Neuron (in vitro differentiated cells): Measurements from ENCODE around the gene ADAMTS18.

Source experiments
- H2AFZ ChIP-seq: one replicate; pipeline ENCODE4 v1.6.1; 2013; ENCODE audit warnings: low read depth, mild to moderate bottlenecking, inconsistent platforms, low read length, moderate library complexity
- H3K27me3 ChIP-seq: one replicate; pipeline ENCODE4 v1.6.1; 2013; ENCODE audit warnings: low read length; ENCODE audit not compliant: insufficient read depth
- H3K36me3 ChIP-seq: one replicate; pipeline ENCODE4 v1.6.1; 2013; ENCODE audit warnings: low read length; ENCODE audit not compliant: insufficient read depth
- H3K4me1 ChIP-seq: one replicate; pipeline ENCODE4 v1.6.1; 2013; ENCODE audit warnings: low read length; ENCODE audit not compliant: insufficient read depth
- H3K4me3 ChIP-seq: 2 replicates; pipeline ENCODE4 v1.5.1; 2013; ENCODE audit warnings: mild to moderate bottlenecking, low read length, moderate library complexity
- H3K9me3 ChIP-seq: one replicate; pipeline ENCODE4 v1.6.1; 2013; ENCODE audit warnings: low read length

ADAMTS18 gene

GRCh38 chr16:77430787-77431585, 3.8 kb downstream of the ADAMTS18 start:
- H3K27me3 ChIP-seq = peaks cover 54% of the 10 kb centered on the region
- no peaks in the 10 kb centered on the region for H3K36me3 ChIP-seq
- H3K4me3 ChIP-seq = no peak overlapping the region
- peaks cover 4% of the 10 kb centered on the region for H3K4me1 ChIP-seq
- H2AFZ ChIP-seq = no peak overlapping the region
- no peaks in the 10 kb centered on the region for H3K9me3 ChIP-seq

GRCh38 chr16:77430360-77430759, 4.5 kb downstream of the ADAMTS18 start:
- Histone ChIP-seq H3K27me3 (peaks cover 48% of the 10 kb centered on the region), H3K9me3 (no peaks in the 10 kb centered on the region), H3K36me3 (no peaks in the 10 kb centered on the region)

GRCh38 chr16:77424871-77425604, 9.8 kb downstream of the ADAMTS18 start:
- Histone ChIP-seq H3K9me3 (no peaks in the 10 kb centered on the region), H3K36me3 (no peaks in the 10 kb centered on the region), H3K27me3 (peaks cover 6% of the 10 kb centered on the region), H3K4me1 (peaks cover 14% of the 10 kb centered on the region), H3K4me3 (no peak overlapping the region), H2AFZ (no peak overlapping the region)

More at GRCh38 chr16:77430360-77430759, 4.5 kb downstream of the ADAMTS18 start:
- H3K4me3 ChIP-seq = no peak overlapping the region
- peaks cover 6% of the 10 kb centered on the region for H3K4me1 ChIP-seq
- H2AFZ ChIP-seq = no peak overlapping the region

GRCh38 chr16:77422196-77422784, 12.5 kb downstream of the ADAMTS18 start:
- no peak overlapping the region for H3K4me3 ChIP-seq
- peaks cover 3% of the 10 kb centered on the region for H3K27me3 ChIP-seq
- H3K4me1 ChIP-seq = peaks cover 14% of the 10 kb centered on the region
- no peaks in the 10 kb centered on the region for H3K9me3 ChIP-seq
- no peak overlapping the region for H2AFZ ChIP-seq
- H3K36me3 ChIP-seq = no peaks in the 10 kb centered on the region

GRCh38 chr16:77416939-77417480, 17.8 kb downstream of the ADAMTS18 start:
- no peak overlapping the region for H3K4me3 ChIP-seq
- no peaks in the 10 kb centered on the region for H3K9me3 ChIP-seq
- H3K36me3 ChIP-seq = no peaks in the 10 kb centered on the region
- H2AFZ ChIP-seq = no peak overlapping the region
- H3K4me1 ChIP-seq = no peaks in the 10 kb centered on the region
- no peaks in the 10 kb centered on the region for H3K27me3 ChIP-seq

GRCh38 chr16:77414752-77415231, 20.0 kb downstream of the ADAMTS18 start:
- Histone ChIP-seq H3K36me3 (no peaks in the 10 kb centered on the region), H3K27me3 (no peaks in the 10 kb centered on the region), H2AFZ (no peak overlapping the region), H3K4me1 (no peaks in the 10 kb centered on the region), H3K4me3 (no peak overlapping the region), H3K9me3 (no peaks in the 10 kb centered on the region)

- Histone ChIP-seq H3K36me3 (no peaks in the 10 kb centered on the region), H2AFZ (no peak overlapping the region), H3K27me3 (no peaks in the 10 kb centered on the region), H3K9me3 (no peaks in the 10 kb centered on the region), H3K4me3 (no peak overlapping the region), H3K4me1 (no peaks in the 10 kb centered on the region)
Observed at GRCh38 chr16:77410449-77410848, 24.4 kb downstream of the ADAMTS18 start.

- no peaks in the 10 kb centered on the region for H3K4me1 ChIP-seq
- H2AFZ ChIP-seq = no peak overlapping the region
- no peaks in the 10 kb centered on the region for H3K36me3 ChIP-seq
- H3K27me3 ChIP-seq = no peaks in the 10 kb centered on the region
- no peaks in the 10 kb centered on the region for H3K9me3 ChIP-seq
- no peak overlapping the region for H3K4me3 ChIP-seq
Observed at GRCh38 chr16:77409311-77409710, 25.5 kb downstream of the ADAMTS18 start.

- H3K4me3 ChIP-seq = no peak overlapping the region
- H3K9me3 ChIP-seq = no peaks in the 10 kb centered on the region
Observed at GRCh38 chr16:77408607-77409006, 26.2 kb downstream of the ADAMTS18 start.

GRCh38 chr16:77406680-77407079, 28.2 kb downstream of the ADAMTS18 start:
- Histone ChIP-seq H3K9me3 (no peaks in the 10 kb centered on the region), H3K36me3 (no peaks in the 10 kb centered on the region), H3K4me3 (no peak overlapping the region), H3K27me3 (no peaks in the 10 kb centered on the region), H3K4me1 (no peaks in the 10 kb centered on the region), H2AFZ (no peak overlapping the region)

More at GRCh38 chr16:77408607-77409006, 26.2 kb downstream of the ADAMTS18 start:
- no peak overlapping the region for H2AFZ ChIP-seq
- H3K36me3 ChIP-seq = no peaks in the 10 kb centered on the region
- no peaks in the 10 kb centered on the region for H3K27me3 ChIP-seq
- no peaks in the 10 kb centered on the region for H3K4me1 ChIP-seq

GRCh38 chr16:77404775-77405174, 30.1 kb downstream of the ADAMTS18 start:
- Histone ChIP-seq H3K36me3 (no peaks in the 10 kb centered on the region), H3K9me3 (no peaks in the 10 kb centered on the region), H3K27me3 (no peaks in the 10 kb centered on the region), H3K4me1 (no peaks in the 10 kb centered on the region), H3K4me3 (no peak overlapping the region), H2AFZ (no peak overlapping the region)

- H3K4me1 ChIP-seq = no peaks in the 10 kb centered on the region
- no peaks in the 10 kb centered on the region for H3K36me3 ChIP-seq
- no peak overlapping the region for H2AFZ ChIP-seq
- no peaks in the 10 kb centered on the region for H3K27me3 ChIP-seq
- no peak overlapping the region for H3K4me3 ChIP-seq
- H3K9me3 ChIP-seq = no peaks in the 10 kb centered on the region
Observed at GRCh38 chr16:77403732-77404131, 31.1 kb downstream of the ADAMTS18 start.

- Histone ChIP-seq H3K4me3 (no peak overlapping the region), H3K27me3 (no peaks in the 10 kb centered on the region), H3K9me3 (no peaks in the 10 kb centered on the region), H3K36me3 (no peaks in the 10 kb centered on the region), H2AFZ (no peak overlapping the region), H3K4me1 (no peaks in the 10 kb centered on the region)
Observed at GRCh38 chr16:77402672-77403071, 32.2 kb downstream of the ADAMTS18 start.
